Measurements from ENCODE around the gene MYH13.

- TF ChIP-seq ZNF384 (IDR thresholded peaks at IDR 0.05): no peak
- no peak for TF ChIP-seq ARNT (IDR thresholded peaks at IDR 0.05)
- TF ChIP-seq SP1 (IDR thresholded peaks at IDR 0.05): no peak
- TF ChIP-seq SUZ12 (IDR thresholded peaks at IDR 0.05): no peak
- no peak for TF ChIP-seq HDGF (IDR thresholded peaks at IDR 0.05; ENCODE audit: borderline replicate concordance)
- TF ChIP-seq NFRKB (IDR thresholded peaks at IDR 0.05): no peak
- no peak for TF ChIP-seq FOXA1 (IDR thresholded peaks at IDR 0.05)
- no peak for TF ChIP-seq FOXM1 (IDR thresholded peaks at IDR 0.05; ENCODE audit: borderline replicate concordance)
- no peak for TF ChIP-seq L3MBTL2 (conservative IDR thresholded peaks at IDR 0.05)
- TF ChIP-seq CTBP1 (IDR thresholded peaks at IDR 0.05; ENCODE audit: borderline replicate concordance): no peak
- TF ChIP-seq FOXK2 (IDR thresholded peaks at IDR 0.05): no peak
- no peak for TF ChIP-seq BHLHE40 (IDR thresholded peaks at IDR 0.05; ENCODE audit: borderline replicate concordance)
Measured at GRCh38 chr17:10264051-10264450, 108.8 kb downstream of the MYH13 start.

Measured in HEK293T (cell line).